Stimulated activated naive CD8-positive, alpha-beta T cell treated with anti-CD3 and anti-CD28 coated beads, Interleukin-15, amount 100 ng/mL, for 72 hours (primary cell): ENCODE data around the gene OR6C76.
"Not testable (repeated sequence)": the region's sequence is repeated elsewhere in the genome, so short reads cannot be mapped to it uniquely, and the experiment has no call there.

ENCODE experiments used
- ATAC-seq: fragments of 150-1000 bp; cut with Tn5 transposase; 2 replicates; pipeline ENCODE4 v1.10.0; 2021; ENCODE audit warnings: mild to moderate bottlenecking, moderate library complexity
- DNase-seq, 2 donors: peaks; one replicate each; pipeline ENCODE4 v3.0.0; 2021 to 2022
- H3K27ac Mint-ChIP-seq, 2 donors: one replicate each; pipeline ENCODE4 v1.8.0; 2022; ENCODE audit warnings: mild to moderate bottlenecking in 2 of 2, mixed read lengths in 2 of 2, moderate library complexity in 2 of 2
- H3K27me3 Mint-ChIP-seq: one replicate; pipeline ENCODE4 v1.8.0; 2022; ENCODE audit warnings: mixed read lengths
- H3K4me1 Mint-ChIP-seq: one replicate; pipeline ENCODE4 v1.8.0; 2022; ENCODE audit warnings: mild to moderate bottlenecking, mixed read lengths
- H3K4me3 Mint-ChIP-seq, 2 donors: one replicate each; pipeline ENCODE4 v1.8.0; 2022; ENCODE audit warnings: mild to moderate bottlenecking in 2 of 2, mixed read lengths in 2 of 2, moderate library complexity in 1 of 2
- H3K9me3 Mint-ChIP-seq, 2 donors: one replicate each; pipeline ENCODE4 v1.8.0; 2022; ENCODE audit warnings: mixed read lengths in 2 of 2

OR6C76 gene

GRCh38 chr12:55443776-55444175, 17.7 kb downstream of the OR6C76 start, which contains the start of gene OR6C2:
Gene OR6C2 (plus strand): TSS chr12:55444076. CDS start chr12:55452214, 8,138 bp downstream.
- H3K27me3 Mint-ChIP-seq = no peaks in the 10 kb centered on the region
- DNase-seq (no peak), ATAC-seq (no peak)
- H3K27ac Mint-ChIP-seq = no peak within 1 kb of the TSS
- no peak within 1 kb of the TSS for H3K4me3 Mint-ChIP-seq
- peaks cover 0 to 24% of the 10 kb centered on the region in 2 donors for H3K9me3 Mint-ChIP-seq
- H3K4me1 Mint-ChIP-seq = no peaks in the 10 kb centered on the region

GRCh38 chr12:55445357-55445756, 19.3 kb downstream of the OR6C76 start:
- H3K27ac Mint-ChIP-seq = no peak overlapping the region
- no peaks in the 10 kb centered on the region for H3K4me1 Mint-ChIP-seq
- ATAC-seq (no peak), DNase-seq (no peak)
- H3K4me3 Mint-ChIP-seq = no peak overlapping the region
- H3K9me3 Mint-ChIP-seq = peaks cover 0 to 15% of the 10 kb centered on the region in 2 donors
- no peaks in the 10 kb centered on the region for H3K27me3 Mint-ChIP-seq

- H3K9me3 Mint-ChIP-seq = peaks cover 0 to 8% of the 10 kb centered on the region in 2 donors
- no peak overlapping the region for H3K27ac Mint-ChIP-seq
- H3K4me3 Mint-ChIP-seq = no peak overlapping the region
- DNase-seq (no peak), ATAC-seq (no peak)
- H3K4me1 Mint-ChIP-seq = no peaks in the 10 kb centered on the region
- H3K27me3 Mint-ChIP-seq = no peaks in the 10 kb centered on the region
These were observed 20.3 kb downstream of the OR6C76 start for GRCh38 chr12:55446326-55446725.

GRCh38 chr12:55448825-55449224, 22.8 kb downstream of the OR6C76 start:
- H3K27me3 Mint-ChIP-seq = no peaks in the 10 kb centered on the region
- H3K9me3 Mint-ChIP-seq = no peaks in the 10 kb centered on the region
- H3K4me3 Mint-ChIP-seq = no peak overlapping the region
- H3K27ac Mint-ChIP-seq = no peak overlapping the region
- no peak for DNase-seq
- no peak for ATAC-seq
- no peaks in the 10 kb centered on the region for H3K4me1 Mint-ChIP-seq

GRCh38 chr12:55464926-55465325, 38.9 kb downstream of the OR6C76 start:
- peaks cover 40% of the 10 kb centered on the region for H3K27me3 Mint-ChIP-seq
- ATAC-seq, H3K27ac Mint-ChIP-seq, H3K4me1 Mint-ChIP-seq, H3K9me3 Mint-ChIP-seq, H3K4me3 Mint-ChIP-seq, DNase-seq: not testable (repeated sequence)

GRCh38 chr12:55467836-55468235, 41.8 kb downstream of the OR6C76 start:
- no peaks in the 10 kb centered on the region for H3K4me1 Mint-ChIP-seq
- peaks cover 27% of the 10 kb centered on the region for H3K27me3 Mint-ChIP-seq
- H3K9me3 Mint-ChIP-seq = no peaks in the 10 kb centered on the region
- H3K4me3 Mint-ChIP-seq = no peak overlapping the region
- ATAC-seq = no peak
- DNase-seq = no peak
- no peak overlapping the region for H3K27ac Mint-ChIP-seq

- Mint-ChIP-seq H3K27ac (no peak overlapping the region), H3K4me1 (no peaks in the 10 kb centered on the region), H3K27me3 (peaks cover 12% of the 10 kb centered on the region), H3K4me3 (no peak overlapping the region), H3K9me3 (no peaks in the 10 kb centered on the region)
- no peak for ATAC-seq
- no peak for DNase-seq
These were observed 43.2 kb downstream of the OR6C76 start for GRCh38 chr12:55469291-55469690.

- no peak within 1 kb of the TSS for H3K27ac Mint-ChIP-seq
- H3K9me3 Mint-ChIP-seq = no peaks in the 10 kb centered on the region
- no peak for ATAC-seq
- DNase-seq = no peak
- H3K27me3 Mint-ChIP-seq = peaks cover 12% of the 10 kb centered on the region
- H3K4me1 Mint-ChIP-seq = no peaks in the 10 kb centered on the region
- no peak within 1 kb of the TSS for H3K4me3 Mint-ChIP-seq
These were observed 44.2 kb downstream of the OR6C76 start, which contains the start of gene OR6C70 for GRCh38 chr12:55470088-55470829. Gene OR6C70 (minus strand): TSS chr12:55470138. CDS start chr12:55470138, 0 bp downstream.

- Mint-ChIP-seq H3K9me3 (no peaks in the 10 kb centered on the region), H3K27me3 (peaks cover 12% of the 10 kb centered on the region), H3K4me3 (no peak overlapping the region), H3K27ac (no peak overlapping the region), H3K4me1 (no peaks in the 10 kb centered on the region)
- DNase-seq (no peak), ATAC-seq (no peak)
These were observed 46.2 kb downstream of the OR6C76 start for GRCh38 chr12:55472264-55472663.
